HG03460 (cell line): ENCODE results near the gene DACH1.

Experiments
- ATAC-seq: cut with Tn5 transposase; IDR thresholded peaks from one replicate; pipeline ENCODE4 v1.9.1; 2021; ENCODE audit not compliant: unreplicated experiment

DACH1 gene

GRCh38 chr13:71714802-71715375 lies 152.1 kb downstream of the DACH1 start:
- no peak for ATAC-seq

GRCh38 chr13:71712988-71713653 lies 153.9 kb downstream of the DACH1 start:
- ATAC-seq: no peak

GRCh38 chr13:71704656-71705055 lies 162.3 kb downstream of the DACH1 start:
- ATAC-seq: no peak

GRCh38 chr13:71703138-71703537 lies 163.9 kb downstream of the DACH1 start:
- no peak for ATAC-seq

- ATAC-seq: no peak
Observed at GRCh38 chr13:71702253-71702652, 164.8 kb downstream of the DACH1 start.

GRCh38 chr13:71701741-71702140 lies 165.3 kb downstream of the DACH1 start:
- no peak for ATAC-seq

GRCh38 chr13:71699342-71699741 lies 167.7 kb downstream of the DACH1 start:
- no peak for ATAC-seq

GRCh38 chr13:71695662-71696061 lies 171.3 kb downstream of the DACH1 start:
- no peak for ATAC-seq

- no peak for ATAC-seq
Observed at GRCh38 chr13:71685072-71685471, 181.9 kb downstream of the DACH1 start.

GRCh38 chr13:71681901-71682613 lies 184.9 kb downstream of the DACH1 start:
- no peak for ATAC-seq

GRCh38 chr13:71677124-71677523 lies 189.9 kb downstream of the DACH1 start:
- no peak for ATAC-seq

- no peak for ATAC-seq
Observed at GRCh38 chr13:71672512-71672911, 194.5 kb downstream of the DACH1 start.

GRCh38 chr13:71663431-71663830 lies 203.6 kb downstream of the DACH1 start:
- ATAC-seq: no peak

GRCh38 chr13:71661921-71662320 lies 205.1 kb downstream of the DACH1 start:
- ATAC-seq: no peak

- ATAC-seq: no peak
Observed at GRCh38 chr13:71659404-71659803, 207.6 kb downstream of the DACH1 start.

- no peak for ATAC-seq
Observed at GRCh38 chr13:71645467-71645866, 221.5 kb downstream of the DACH1 start.

GRCh38 chr13:71644579-71644978 lies 222.4 kb downstream of the DACH1 start:
- no peak for ATAC-seq

GRCh38 chr13:71643448-71643860 lies 223.6 kb downstream of the DACH1 start:
- no peak for ATAC-seq

GRCh38 chr13:71638751-71639150 lies 228.3 kb downstream of the DACH1 start:
- no peak for ATAC-seq

- ATAC-seq: no peak
Observed at GRCh38 chr13:71634602-71635443, 232.2 kb downstream of the DACH1 start.

- ATAC-seq: no peak
Observed at GRCh38 chr13:71634182-71634581, 232.8 kb downstream of the DACH1 start.
